Mucosa of descending colon (tissue), 3 donors: ENCODE measurements around the gene CYP46A1. TPM values are rescaled to one million over a fixed set of nuclear protein-coding genes. Genes with fewer than 3 reads are reported as not detected.

Experiments used
- ATAC-seq: fragments of 200-7000 bp; cut with Tn5 transposase; one replicate; pipeline ENCODE4 v1.9.1; 2020; ENCODE audit warnings: mild to moderate bottlenecking, moderate library complexity
- DNase-seq, 3 donors: peaks; one replicate each; pipeline ENCODE4 v3.0.0-alpha.2; 2020
- H3K36me3 ChIP-seq: fragments of 200-600 bp; one replicate; pipeline ENCODE4 v1.8.0; 2021; ENCODE audit warnings: low read depth, mild to moderate bottlenecking
- H3K4me1 ChIP-seq: fragments of 200-600 bp; one replicate; pipeline ENCODE4 v1.8.0; 2021; ENCODE audit warnings: low read depth, mild to moderate bottlenecking
- H3K4me3 ChIP-seq: fragments of 200-600 bp; one replicate; pipeline ENCODE4 v1.8.0; 2021; ENCODE audit warnings: mild to moderate bottlenecking
- H3K9me3 ChIP-seq: fragments of 200-600 bp; one replicate; pipeline ENCODE4 v1.8.0; 2021; ENCODE audit warnings: mild to moderate bottlenecking
- intact Hi-C, 2 donors: fragments of 100-400 bp; cut with DNase I in 1 of 2; cut with micrococcal nuclease in 1 of 2; formaldehyde crosslinking; loops; one replicate each; pipeline versions ENCODE4 v1.11.0 to v1.11.1; 2022; cut with DNase I, micrococcal nuclease
- total RNA-seq, 3 donors: library from RNA; stranded (reverse); fragmentation: NEBNext Ultra II Directional in 2 of 3; extraction: Animal tissue kit (Norgen Biotek cat#: 25700) in 2 of 3; gene quantifications; one replicate each; pipeline versions ENCODE4 v1.2.1 to v1.2.4, GENCODE V29; 2021 to 2023
- TF ChIP-seq, protein P1 (sequence below): fragments of 200-600 bp; IDR thresholded peaks from one replicate; pipeline ENCODE4 v1.8.0; 2022; ENCODE audit warnings: antibody characterized with exemption, mild to moderate bottlenecking
- donor health status: DM: no; HTN: no; CAD: no; lungs with moderate emphysema.
- donor health status: DM: no; HTN: no; CAD: no.
- donor health status: DM: no; HTN: yes; CAD: no.

CYP46A1 gene
- total RNA-seq, 3 donors from 2014 or later = 0.14 to 1.0 (median 0.22) TPM

DNA sequence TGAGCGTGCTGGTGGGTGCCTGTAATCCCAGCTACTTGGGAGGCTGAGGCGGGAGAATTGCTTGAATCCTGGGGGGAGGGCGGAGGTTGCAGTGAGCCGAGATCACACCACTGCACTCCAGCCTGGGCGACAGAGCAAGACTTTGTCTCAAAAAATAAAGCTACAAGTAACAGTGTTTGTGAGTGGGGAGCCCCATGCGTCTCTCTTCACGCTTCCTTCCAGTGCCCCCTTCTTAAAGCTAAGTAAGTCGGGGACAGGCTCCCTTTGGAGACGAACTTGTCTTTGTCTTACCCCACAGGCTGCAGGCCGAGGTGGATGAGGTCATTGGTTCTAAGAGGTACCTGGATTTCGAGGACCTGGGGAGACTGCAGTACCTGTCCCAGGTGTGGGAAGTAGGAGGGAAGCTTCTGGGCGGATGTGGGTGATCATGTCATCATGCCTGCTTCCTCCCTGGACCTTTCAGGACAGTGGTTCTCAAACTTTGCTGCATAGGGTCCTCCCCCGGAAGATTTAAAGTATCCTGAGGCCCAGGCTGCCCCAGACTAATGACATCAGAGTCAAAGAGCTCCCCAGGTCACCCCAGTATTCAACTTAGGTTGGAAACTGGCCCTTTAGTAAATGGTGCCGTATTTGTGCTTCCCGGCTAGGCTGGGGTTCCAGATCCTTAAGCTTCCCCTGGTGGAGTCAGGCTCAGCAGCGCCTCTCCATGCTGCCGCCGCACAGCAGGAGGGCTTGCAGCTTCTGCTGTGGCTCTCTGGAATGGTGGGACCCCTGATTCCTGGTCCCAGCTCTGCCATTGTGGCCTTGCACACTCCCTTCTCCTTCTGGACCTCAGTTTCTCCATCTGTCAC lies 37.1 kb downstream of the CYP46A1 start:
- intact Hi-C loops = no loop called here
- Histone ChIP-seq H3K4me3 (no peak overlapping the region), H3K9me3 (no peaks in the 10 kb centered on the region), H3K36me3 (no peaks in the 10 kb centered on the region), H3K4me1 (no peaks in the 10 kb centered on the region)
- DNase-seq (no peak), ATAC-seq (no peak)
- TF ChIP-seq, protein P1, sequence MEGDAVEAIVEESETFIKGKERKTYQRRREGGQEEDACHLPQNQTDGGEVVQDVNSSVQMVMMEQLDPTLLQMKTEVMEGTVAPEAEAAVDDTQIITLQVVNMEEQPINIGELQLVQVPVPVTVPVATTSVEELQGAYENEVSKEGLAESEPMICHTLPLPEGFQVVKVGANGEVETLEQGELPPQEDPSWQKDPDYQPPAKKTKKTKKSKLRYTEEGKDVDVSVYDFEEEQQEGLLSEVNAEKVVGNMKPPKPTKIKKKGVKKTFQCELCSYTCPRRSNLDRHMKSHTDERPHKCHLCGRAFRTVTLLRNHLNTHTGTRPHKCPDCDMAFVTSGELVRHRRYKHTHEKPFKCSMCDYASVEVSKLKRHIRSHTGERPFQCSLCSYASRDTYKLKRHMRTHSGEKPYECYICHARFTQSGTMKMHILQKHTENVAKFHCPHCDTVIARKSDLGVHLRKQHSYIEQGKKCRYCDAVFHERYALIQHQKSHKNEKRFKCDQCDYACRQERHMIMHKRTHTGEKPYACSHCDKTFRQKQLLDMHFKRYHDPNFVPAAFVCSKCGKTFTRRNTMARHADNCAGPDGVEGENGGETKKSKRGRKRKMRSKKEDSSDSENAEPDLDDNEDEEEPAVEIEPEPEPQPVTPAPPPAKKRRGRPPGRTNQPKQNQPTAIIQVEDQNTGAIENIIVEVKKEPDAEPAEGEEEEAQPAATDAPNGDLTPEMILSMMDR = no peak

DNA sequence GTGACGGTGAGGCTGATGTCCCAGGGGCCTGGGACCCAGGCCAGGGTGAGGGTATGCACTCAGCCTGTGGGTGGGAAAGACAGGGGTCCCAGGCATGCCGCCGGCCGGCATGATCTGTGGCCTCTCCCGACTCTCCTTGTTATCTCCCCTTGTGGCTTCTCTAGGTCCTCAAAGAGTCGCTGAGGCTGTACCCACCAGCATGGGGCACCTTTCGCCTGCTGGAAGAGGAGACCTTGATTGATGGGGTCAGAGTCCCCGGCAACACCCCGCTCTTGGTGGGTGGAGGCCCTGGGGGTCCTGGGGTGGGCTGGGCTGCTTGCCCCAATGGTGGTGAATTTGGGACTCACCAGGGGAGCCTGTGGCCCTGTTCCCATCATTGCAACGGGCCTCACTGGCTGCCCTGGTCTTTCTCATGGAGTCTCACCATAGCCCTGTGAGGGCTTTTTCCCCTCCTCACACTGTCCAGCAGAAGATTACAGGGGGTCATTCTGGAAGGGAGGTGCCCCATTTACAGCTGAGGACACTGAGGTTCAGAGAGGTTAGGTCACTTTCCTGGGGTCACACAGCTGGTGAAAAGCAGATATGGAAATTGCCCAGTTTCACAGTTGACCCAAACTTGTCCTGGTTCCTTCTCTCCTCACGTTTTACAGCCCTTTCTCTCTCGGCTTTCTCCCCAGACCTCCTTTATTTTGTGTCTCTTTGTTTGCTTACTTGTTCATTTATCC lies 37.9 kb downstream of the CYP46A1 start:
- DNase-seq (no peak), ATAC-seq (no peak)
- TF ChIP-seq, protein P1 = no peak
- Histone ChIP-seq H3K36me3 (no peaks in the 10 kb centered on the region), H3K9me3 (no peaks in the 10 kb centered on the region), H3K4me3 (no peak overlapping the region), H3K4me1 (no peaks in the 10 kb centered on the region)
- intact Hi-C loops = no loop called here

DNA sequence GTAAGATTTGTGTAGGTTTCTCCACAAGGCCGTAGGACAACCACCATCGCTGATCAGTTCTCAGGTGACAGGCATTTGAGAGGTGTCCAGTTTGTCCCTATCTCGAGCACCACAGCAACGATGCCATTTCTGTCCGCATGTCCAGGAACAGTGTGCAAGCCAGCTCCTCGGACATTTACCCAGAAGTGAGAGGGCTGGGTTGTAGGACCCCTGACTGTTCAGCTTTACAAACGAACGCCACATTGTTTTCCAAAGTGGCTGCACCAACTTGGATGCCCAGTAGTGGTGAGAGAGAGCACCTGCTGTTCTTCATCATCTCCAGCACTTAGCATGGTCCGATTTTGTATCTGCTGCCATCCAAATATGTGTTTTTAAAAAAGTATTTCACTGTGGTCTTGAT lies 38.6 kb downstream of the CYP46A1 start:
- Histone ChIP-seq H3K36me3 (no peaks in the 10 kb centered on the region), H3K4me1 (no peaks in the 10 kb centered on the region), H3K4me3 (no peak overlapping the region), H3K9me3 (no peaks in the 10 kb centered on the region)
- ATAC-seq (no peak), DNase-seq (no peak)
- TF ChIP-seq, protein P1 = no peak
- intact Hi-C loops = no loop called here

DNA sequence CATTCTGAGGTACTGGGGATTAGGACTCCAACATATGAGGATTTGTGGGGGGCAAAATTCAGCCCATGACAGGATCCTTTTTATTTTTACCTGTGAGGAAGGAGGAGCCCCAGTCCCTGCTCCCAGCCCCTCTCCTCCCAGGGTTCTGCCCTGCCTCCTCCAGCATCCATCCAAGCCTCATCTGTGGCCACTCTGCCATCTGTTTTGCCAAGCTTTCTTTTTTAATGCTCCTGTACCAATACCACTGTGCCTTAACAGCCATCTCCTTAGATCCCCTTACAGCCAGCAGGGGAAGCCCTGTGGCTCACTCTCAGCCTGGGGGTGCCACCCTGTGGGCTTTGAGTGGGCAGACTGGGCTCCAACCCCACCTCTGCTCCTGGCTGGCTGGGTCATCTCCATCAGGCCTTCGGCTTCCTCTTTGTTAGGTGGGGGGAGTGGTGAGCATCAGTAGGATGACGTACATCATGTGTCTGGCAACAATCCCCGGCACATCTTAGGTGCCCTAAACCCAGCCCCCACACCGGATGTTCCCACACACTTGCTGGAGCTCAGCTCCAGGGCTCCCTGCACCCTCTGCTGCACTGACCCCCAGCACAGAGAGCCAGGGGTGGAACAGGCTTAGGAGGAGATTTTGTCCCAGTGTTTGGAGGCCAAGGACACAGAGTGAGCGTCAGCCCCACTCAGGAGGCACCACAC lies 40.2 kb downstream of the CYP46A1 start:
- intact Hi-C loops = no loop called here
- H3K4me3 ChIP-seq = no peak overlapping the region
- no peak for ATAC-seq
- no peaks in the 10 kb centered on the region for H3K36me3 ChIP-seq
- no peaks in the 10 kb centered on the region for H3K9me3 ChIP-seq
- TF ChIP-seq, protein P1 = no peak
- no peaks in the 10 kb centered on the region for H3K4me1 ChIP-seq
- no peak for DNase-seq

DNA sequence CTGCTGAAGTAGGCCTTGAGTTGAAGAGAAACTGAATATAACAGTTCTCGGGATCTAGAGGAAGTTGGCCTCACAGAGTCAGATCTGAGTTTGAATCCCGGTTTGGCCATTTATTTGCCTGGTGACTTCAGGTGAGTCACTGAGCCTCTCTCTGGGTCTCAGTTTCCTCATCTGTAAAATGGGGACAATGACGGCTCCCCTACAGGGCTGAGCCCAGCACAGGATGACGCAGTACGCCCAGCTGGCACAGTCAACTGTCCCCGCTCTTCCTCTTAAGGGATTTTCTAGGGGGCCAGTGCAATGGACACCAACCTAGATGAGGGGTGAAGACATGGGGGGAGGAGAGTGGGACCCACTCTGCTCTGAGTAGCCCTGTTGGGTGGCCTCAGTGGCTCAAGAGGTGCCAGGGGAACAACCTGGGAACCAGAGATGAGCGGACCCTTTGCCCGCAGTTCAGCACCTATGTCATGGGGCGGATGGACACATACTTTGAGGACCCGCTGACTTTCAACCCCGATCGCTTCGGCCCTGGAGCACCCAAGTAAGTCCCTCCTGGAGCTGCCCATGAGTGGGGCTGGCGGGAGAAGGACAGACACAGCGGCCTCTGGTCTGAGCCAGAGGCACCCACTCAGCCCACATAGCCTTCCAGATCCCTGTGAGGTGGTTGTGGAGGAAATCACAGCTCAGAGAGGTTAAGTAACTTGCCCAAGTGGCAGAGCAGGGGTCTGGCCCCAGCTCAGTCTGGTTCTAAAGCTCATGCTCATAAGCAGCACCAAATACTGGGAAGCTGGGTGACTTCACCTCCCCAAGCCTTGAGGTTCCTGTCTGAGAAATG lies 41.1 kb downstream of the CYP46A1 start:
- H3K4me1 ChIP-seq = no peaks in the 10 kb centered on the region
- intact Hi-C loops = loop anchor here in 1 of 2 donors (5.0 kb wide), 1 partner anchor 162 kb away; no protein-coding TSS in a partner anchor
- H3K4me3 ChIP-seq = no peak overlapping the region
- TF ChIP-seq, protein P1 = no peak
- ATAC-seq (no peak), DNase-seq (no peak)
- no peaks in the 10 kb centered on the region for H3K36me3 ChIP-seq
- H3K9me3 ChIP-seq = no peaks in the 10 kb centered on the region
